IMR-90 (cell line): ENCODE results near the gene MAP1LC3A. TPM values are rescaled to one million over a fixed set of nuclear protein-coding genes. Genes with fewer than 3 reads are reported as not detected.
A peak's percentile ranks its signal among the peaks of the same experiment; 100 is the strongest.

ENCODE experiments used
- ATAC-seq: fragments of 200-7000 bp; cut with Tn5 transposase; 2 replicates; pipeline ENCODE4 v1.9.1; 2020; ENCODE audit warnings: low read depth, mild to moderate bottlenecking, moderate library complexity
- Bru-seq: library from RNA; stranded (reverse); fragments of 400-500 nt; gene quantifications from one replicate; lab custom pipeline; 2021; lab: Mats Ljungman, UMichigan
- BruChase-seq, 2 experiments: library from RNA; stranded (reverse); fragments of 400-500 nt; gene quantifications; one replicate each; lab custom pipeline; 2021; lab: Mats Ljungman, UMichigan
- BruUV-seq: library from RNA; stranded (reverse); fragments of 400-500 nt; replicated peaks from 2 replicates; lab custom pipeline; 2021; lab: Mats Ljungman, UMichigan
- CTCF ChIA-PET: fragments of 300-600 bp; formaldehyde crosslinking; extraction: SDS; loops from one replicate; lab custom pipeline; 2021; ENCODE audit warnings: antibody characterized with exemption; lab: Yijun Ruan, JAX
- POLR2A ChIA-PET: fragments of 300-600 bp; sonication (Branson Sonifier 250); formaldehyde crosslinking; loops from one replicate; lab custom pipeline; 2022; ENCODE audit warnings: antibody characterized with exemption; ENCODE audit not compliant: unreplicated experiment; lab: Charles Lee
- DNase-seq: peaks from one replicate; pipeline ENCODE4 v3.0.0; 2013
- H2AFZ ChIP-seq: replicated peaks from 2 replicates; pipeline ENCODE3; 2013; ENCODE audit warnings: low read length, mild to moderate bottlenecking; ENCODE audit not compliant: poor library complexity
- H2AK5ac ChIP-seq: 2 replicates; pipeline ENCODE4 v1.6.1; 2013; ENCODE audit warnings: low read depth, low read length, inconsistent platforms
- H2AK9ac ChIP-seq: replicated peaks from 2 replicates; pipeline ENCODE3; 2013; ENCODE audit warnings: mild to moderate bottlenecking, low read depth, low read length, moderate library complexity; ENCODE audit not compliant: poor library complexity
- H2BK120ac ChIP-seq: 2 replicates; pipeline ENCODE4 v1.6.1; 2013; ENCODE audit warnings: low read depth, low read length, inconsistent platforms
- H2BK15ac ChIP-seq: 3 replicates; pipeline ENCODE4 v1.6.1; 2013; ENCODE audit warnings: low read depth, low read length, inconsistent platforms
- H2BK20ac ChIP-seq: 2 replicates; pipeline ENCODE4 v1.6.1; 2013; ENCODE audit warnings: low read depth, mild to moderate bottlenecking, inconsistent platforms, low read length, moderate library complexity
- H2BK5ac ChIP-seq: 2 replicates; pipeline ENCODE4 v1.6.1; 2013; ENCODE audit warnings: mild to moderate bottlenecking, low read depth, low read length, inconsistent platforms; ENCODE audit not compliant: poor library complexity, severe bottlenecking
- H3K14ac ChIP-seq: replicated peaks from 2 replicates; pipeline ENCODE4 v1.6.1; 2013; ENCODE audit warnings: low read depth, low read length, inconsistent platforms
- H3K18ac ChIP-seq: 2 replicates; pipeline ENCODE4 v1.6.1; 2013; ENCODE audit warnings: low read depth, low read length, control low read depth
- H3K23ac ChIP-seq: 2 replicates; pipeline ENCODE4 v1.6.1; 2013; ENCODE audit warnings: low read depth, low read length, inconsistent platforms
- H3K27ac ChIP-seq: 2 replicates; pipeline ENCODE4 v1.5.1; 2013; ENCODE audit warnings: mild to moderate bottlenecking, control low read depth, low read length; ENCODE audit not compliant: insufficient read depth
- H3K27me3 ChIP-seq: 2 replicates; pipeline ENCODE4 v1.6.1; 2013; ENCODE audit warnings: low read length; ENCODE audit not compliant: control insufficient read depth, insufficient read depth
- H3K36me3 ChIP-seq: 2 replicates; pipeline ENCODE4 v1.6.1; 2013; ENCODE audit warnings: low read length, mixed read lengths; ENCODE audit not compliant: control insufficient read depth, insufficient read depth
- H3K4ac ChIP-seq: 2 replicates; pipeline ENCODE4 v1.6.1; 2013; ENCODE audit warnings: low read depth, low read length, inconsistent platforms
- H3K4me1 ChIP-seq: 2 replicates; pipeline ENCODE4 v1.6.1; 2013; ENCODE audit warnings: low read length, mixed read lengths; ENCODE audit not compliant: control insufficient read depth, insufficient read depth
- H3K4me2 ChIP-seq: 2 replicates; pipeline ENCODE4 v1.6.1; 2013; ENCODE audit warnings: low read depth, mild to moderate bottlenecking, control low read depth, low read length, moderate library complexity
- H3K4me3 ChIP-seq: 2 replicates; pipeline ENCODE4 v1.5.1; 2013; ENCODE audit warnings: low read depth, mild to moderate bottlenecking, control low read depth, low read length, moderate library complexity; ENCODE audit not compliant: insufficient read depth
- H3K56ac ChIP-seq: 2 replicates; pipeline ENCODE4 v1.6.1; 2013; ENCODE audit warnings: low read length, inconsistent platforms; ENCODE audit not compliant: insufficient read depth; ENCODE audit errors: extremely low read depth
- H3K79me1 ChIP-seq, 2 experiments: 2 replicates each; pipeline ENCODE4 v1.6.1; 2013; ENCODE audit warnings: low read length in 2 of 2, inconsistent platforms in 1 of 2, low read depth in 1 of 2
- H3K9ac ChIP-seq: 2 replicates; pipeline ENCODE4 v1.6.1; 2013; ENCODE audit warnings: low read depth, low read length, control low read depth
- H3K9me1 ChIP-seq: 2 replicates; pipeline ENCODE4 v1.6.1; 2013; ENCODE audit warnings: low read length, inconsistent platforms; ENCODE audit not compliant: insufficient read depth
- H3K9me3 ChIP-seq: 2 replicates; pipeline ENCODE4 v1.6.1; 2013; ENCODE audit warnings: low read length; ENCODE audit not compliant: control insufficient read depth, insufficient read depth
- H4K20me1 ChIP-seq: 2 replicates; pipeline ENCODE4 v1.6.1; 2013; ENCODE audit warnings: low read length, inconsistent platforms; ENCODE audit not compliant: insufficient read depth
- H4K5ac ChIP-seq: 2 replicates; pipeline ENCODE4 v1.6.1; 2013; ENCODE audit warnings: mild to moderate bottlenecking, low read depth, low read length, control low read depth
- H4K8ac ChIP-seq, 2 experiments: 2 replicates each; pipeline ENCODE4 v1.6.1; 2013; ENCODE audit warnings: low read depth in 2 of 2, low read length in 2 of 2, control low read depth in 1 of 2, inconsistent platforms in 1 of 2
- H4K91ac ChIP-seq: 2 replicates; pipeline ENCODE4 v1.6.1; 2013; ENCODE audit warnings: low read depth, low read length, inconsistent platforms; ENCODE audit not compliant: insufficient read depth
- CTCF ChIP-seq: conservative IDR thresholded peaks from 2 replicates; pipeline ENCODE4 v1.5.1; 2012; ENCODE audit warnings: mild to moderate bottlenecking, low read depth, low read length, improper control_type of control experiment
- ELK1 ChIP-seq: fragments of 150-350 bp; IDR thresholded peaks from 2 replicates; pipeline ENCODE4 v1.6.1; 2016; ENCODE audit warnings: low read depth, mild to moderate bottlenecking, low read length, moderate library complexity, borderline replicate concordance
- MAFK ChIP-seq: IDR thresholded peaks from 2 replicates; pipeline ENCODE4 v1.6.1; 2012; ENCODE audit warnings: low read depth, low read length, improper control_type of control experiment
- MXI1 ChIP-seq: IDR thresholded peaks from 2 replicates; pipeline ENCODE4 v1.6.1; 2012; ENCODE audit warnings: low read depth, mild to moderate bottlenecking, low read length, moderate library complexity, borderline replicate concordance
- NFE2L2 ChIP-seq: fragments of 150-350 bp; IDR thresholded peaks from 2 replicates; pipeline ENCODE4 v1.6.1; 2016; ENCODE audit warnings: low read depth, mild to moderate bottlenecking, low read length
- POLR2A ChIP-seq: IDR thresholded peaks from 2 replicates; pipeline ENCODE4 v1.6.1; 2012; ENCODE audit warnings: mild to moderate bottlenecking, low read depth, low read length
- RCOR1 ChIP-seq: IDR thresholded peaks from 2 replicates; pipeline ENCODE4 v1.6.1; 2012; ENCODE audit warnings: mild to moderate bottlenecking, low read length, improper control_type of control experiment; ENCODE audit not compliant: insufficient replicate concordance
- RFX5 ChIP-seq: IDR thresholded peaks from 2 replicates; pipeline ENCODE4 v1.8.0; 2012; ENCODE audit warnings: low read depth, mild to moderate bottlenecking, low read length, moderate library complexity
- USF2 ChIP-seq: fragments of 150-350 bp; IDR thresholded peaks from 2 replicates; pipeline ENCODE4 v1.6.1; 2017; ENCODE audit warnings: mild to moderate bottlenecking, antibody characterized with exemption, low read length, low read depth
- WGBS, 2 experiments: methylation state at CpG; one replicate each; pipeline versions ENCODE4 v1.1.5 to v1.1.7; 2013; ENCODE audit warnings: missing lambda C conversion rate in 2 of 2; ENCODE audit not compliant: insufficient read length in 1 of 2; ENCODE audit errors: extremely low coverage in 2 of 2; 5-methylcytosine and 5-hydroxymethylcytosine counted together
- dilution Hi-C: fragments of 300-500 bp; cut with HindIII; formaldehyde crosslinking; loops from one replicate; pipeline ENCODE4 v1.14.3; 2018; ENCODE audit warnings: low sequenced_read_pairs; ENCODE audit not compliant: unreplicated experiment
- in situ Hi-C: fragments of 300-500 bp; cut with MboI; formaldehyde crosslinking; loops from 3 replicates; pipeline ENCODE4 v1.14.3; 2019; ENCODE audit warnings: low sequenced_read_pairs, inconsistent platforms, mixed read lengths
- intact Hi-C: fragments of 100-400 bp; cut with micrococcal nuclease; formaldehyde crosslinking; loops from 2 replicates; pipeline ENCODE4 v1.10.0; 2022
- long read RNA-seq: library from polyadenylated mRNA; unstranded; transcript quantifications from one replicate; pipeline ENCODE4 v2.0.0, GENCODE V29; 2021; ENCODE audit not compliant: unreplicated experiment
- polyA plus RNA-seq, 3 experiments: library from polyadenylated mRNA; depleted of rRNA; stranded (reverse); fragments of >200 nt; gene quantifications; 2 replicates each; pipeline ENCODE4 v1.2.3, GENCODE V29; 2012; ENCODE audit warnings: low replicate concordance in 1 of 3
- total RNA-seq: library from RNA; depleted of rRNA; stranded (reverse); fragments of >200 nt; gene quantifications from 2 replicates; pipeline ENCODE4 v1.2.3, GENCODE V29; 2012; rRNA removed

MAP1LC3A gene
- total RNA-seq (10.0 and 12.5 TPM in 2 replicates), polyA plus RNA-seq (2012; rRNA removed) (39.7 and 50.7 TPM in 2 replicates), Bru-seq, nascent RNA (percentile 35 among the genes with signal in this experiment), BruChase-seq, experiment 1, labeled RNA remaining after a 6-hour chase (percentile 34 among the genes with signal in this experiment), BruChase-seq, experiment 2, labeled RNA remaining after a 2-hour chase (percentile 29 among the genes with signal in this experiment)
- polyA plus RNA-seq (2012; cell fraction: cytosol; rRNA removed), result 42.3 and 104 TPM in 2 replicates
- polyA plus RNA-seq (2012; cell fraction: nucleus; rRNA removed; ENCODE audit: low replicate concordance), result 149 and 281 TPM in 2 replicates
- long read RNA-seq, transcript MAP1LC3A-203 (5 exons, 698 nt), result minor isoform, 7 of 45 reads
- long read RNA-seq, transcript MAP1LC3A-201 (4 exons, 1,574 nt), result major isoform, 33 of 45 reads
- long read RNA-seq, partial matches to known transcripts, result 1 of 45 reads
- long read RNA-seq, other reads (novel, unspliced or antisense), result 4 of 45 reads

GRCh38 chr20:34558320-34559218 is at the start of gene MAP1LC3A:
MAP1LC3A (plus strand) TSS chr20:34558718; CDS start chr20:34558869, 151 bp downstream.
- no peak within 1 kb of the TSS; the same call in 1 of the 2 replicates for H3K18ac ChIP-seq
- H3K9me1 ChIP-seq, result 0 out of 2 replicates have a peak, but pooled peaks cover 3% of the 10 kb centered on the region
- peak within 1 kb of the TSS; percentile 85 for H2AK9ac ChIP-seq
- CTCF ChIA-PET, result no interaction called here
- POLR2A ChIA-PET, result no interaction called here
- peak within 1 kb of the TSS; percentile 74 to 98; a peak in 3 of 4 replicates for H4K8ac ChIP-seq
- no peaks in the 10 kb centered on the region for H3K27me3 ChIP-seq
- H4K5ac ChIP-seq, result peak within 1 kb of the TSS; percentile 87
- H3K23ac ChIP-seq, result peak within 1 kb of the TSS; percentile 74; the same call in 1 of the 2 replicates
- H3K79me1 ChIP-seq, result peaks cover 0 to 13% of the 10 kb centered on the region in 2 experiments; a peak in 2 of 4 replicates
- peak within 1 kb of the TSS; percentile 35 for H3K27ac ChIP-seq
- H3K4me3 ChIP-seq, result peak within 1 kb of the TSS; percentile 76
- peak within 1 kb of the TSS; percentile 80; the same call in 1 of the 2 replicates for H2AK5ac ChIP-seq
- 1% methylated on average over 76 of the region's 103 CpGs; no CpG with 5 or more reads in 1 of the 2 experiments for WGBS, 2 experiments
- no peaks in the 10 kb centered on the region for H3K9me3 ChIP-seq
- H2BK20ac ChIP-seq, result no peak within 1 kb of the TSS
- peak within 1 kb of the TSS; percentile 66 for H3K9ac ChIP-seq
- H3K4me1 ChIP-seq, result peaks cover 2% of the 10 kb centered on the region; the same call in 1 of the 2 replicates
- H2BK120ac ChIP-seq, result peak within 1 kb of the TSS; percentile 27; the same call in 1 of the 2 replicates
- 0 out of 2 replicates have a peak within 1 kb of the TSS, but pooled peaks have one; percentile 24 for H4K91ac ChIP-seq
- BruUV-seq, result TSS peak; percentile 66
- H3K4me2 ChIP-seq, result peak within 1 kb of the TSS; percentile 94
- dilution Hi-C loops, result no loop called here
- peaks cover 3% of the 10 kb centered on the region; the same call in 1 of the 2 replicates for H3K36me3 ChIP-seq
- peak within 1 kb of the TSS; percentile 14 for H2BK5ac ChIP-seq
- in situ Hi-C loops, result no loop called here
- peak within 1 kb of the TSS; percentile 74 for H3K14ac ChIP-seq
- H4K20me1 ChIP-seq, result no peaks in the 10 kb centered on the region
- no peak within 1 kb of the TSS for H3K56ac ChIP-seq
- ATAC-seq (peak; percentile 92), DNase-seq (peak; percentile 95)
- H2BK15ac ChIP-seq, result no peak within 1 kb of the TSS; the same call in 2 of the 3 replicates
- H2AFZ ChIP-seq, result peak within 1 kb of the TSS; percentile 96
- intact Hi-C loops, result loop anchor here (5.0 kb wide), 1 partner anchor 144 kb away; the partner anchor contains the start of gene TP53INP2
- H3K4ac ChIP-seq, result peak within 1 kb of the TSS; percentile 61
- TF ChIP-seq NFE2L2 (0 out of 2 replicates have a peak, but pooled peaks have one; percentile 20), RCOR1 (no peak), ELK1 (no peak), CTCF (no peak), MAFK (no peak), RFX5 (no peak), POLR2A (peak; percentile 76), MXI1 (no peak; the same call in 1 of the 2 replicates), USF2 (no peak)
